MM.1S (cell line): ENCODE results near the gene CYP27A1.

Experiments
- DNase-seq: peaks from one replicate; pipeline ENCODE4 v3.0.0-alpha.2; 2015
- H2AFZ ChIP-seq: fragments of 300-600 bp; sonication (generic); 2 replicates; pipeline ENCODE4 v1.6.0; 2016; ENCODE audit warnings: antibody characterized with exemption, low read length
- H3F3A ChIP-seq: fragments of 300-600 bp; sonication (generic); 2 replicates; pipeline ENCODE4 v1.6.1; 2016; ENCODE audit warnings: mild to moderate bottlenecking, antibody characterized with exemption, low read length, moderate library complexity, mixed read lengths; ENCODE audit not compliant: insufficient read depth
- H3K27ac ChIP-seq: fragments of 300-600 bp; sonication (generic); 2 replicates; pipeline ENCODE4 v1.5.1; 2016; ENCODE audit warnings: mild to moderate bottlenecking, low read length
- H3K27me3 ChIP-seq: fragments of 300-600 bp; sonication (generic); replicated peaks from 2 replicates; pipeline ENCODE4 v1.6.0; 2016; ENCODE audit warnings: low read length; ENCODE audit not compliant: insufficient read depth
- H3K36me3 ChIP-seq: fragments of 300-600 bp; sonication (generic); replicated peaks from 2 replicates; pipeline ENCODE4 v1.6.1; 2016; ENCODE audit warnings: mild to moderate bottlenecking, low read length, mixed read lengths; ENCODE audit not compliant: insufficient read depth
- H3K4me1 ChIP-seq: fragments of 300-600 bp; sonication (generic); 2 replicates; pipeline ENCODE4 v1.6.1; 2016; ENCODE audit warnings: low read length, mixed read lengths
- H3K4me2 ChIP-seq: fragments of 300-600 bp; sonication (generic); 2 replicates; pipeline ENCODE4 v1.6.0; 2016; ENCODE audit warnings: low read depth, low read length
- H3K4me3 ChIP-seq: fragments of 300-600 bp; sonication (generic); 2 replicates; pipeline ENCODE4 v1.5.1; 2016; ENCODE audit warnings: low read length, mixed read lengths
- H3K79me2 ChIP-seq: fragments of 300-600 bp; sonication (generic); 2 replicates; pipeline ENCODE4 v1.6.1; 2016; ENCODE audit warnings: mixed run types, low read length, mixed read lengths
- H3K9ac ChIP-seq: fragments of 300-600 bp; sonication (generic); 2 replicates; pipeline ENCODE4 v1.6.1; 2016; ENCODE audit warnings: low read length, mixed read lengths
- H3K9me2 ChIP-seq: fragments of 300-600 bp; sonication (generic); replicated peaks from 2 replicates; pipeline ENCODE4 v1.6.1; 2016; ENCODE audit warnings: mild to moderate bottlenecking, low read length, mixed read lengths; ENCODE audit not compliant: insufficient read depth
- H3K9me3 ChIP-seq: fragments of 300-600 bp; sonication (generic); replicated peaks from 2 replicates; pipeline ENCODE4 v1.6.1; 2016; ENCODE audit warnings: mild to moderate bottlenecking, low read length, mixed read lengths; ENCODE audit not compliant: insufficient read depth
- H4K20me1 ChIP-seq: fragments of 300-600 bp; sonication (generic); 2 replicates; pipeline ENCODE4 v1.6.1; 2016; ENCODE audit warnings: mild to moderate bottlenecking, low read length, moderate library complexity, mixed read lengths; ENCODE audit not compliant: insufficient read depth
- EZH2 ChIP-seq: fragments of 300-600 bp; sonication (generic); optimal IDR thresholded peaks from 2 replicates; pipeline ENCODE3; 2017; ENCODE audit warnings: low read depth, mild to moderate bottlenecking, antibody characterized with exemption, low read length, mixed read lengths
- EZH2phosphoT487 ChIP-seq: fragments of 300-600 bp; sonication (generic); IDR thresholded peaks from 2 replicates; pipeline ENCODE4 v1.6.1; 2018; ENCODE audit warnings: antibody characterized with exemption, low read length
- TF ChIP-seq, protein P1 (sequence below): fragments of 300-600 bp; sonication (generic); IDR thresholded peaks from 2 replicates; pipeline ENCODE4 v1.5.1; 2016; ENCODE audit warnings: antibody characterized with exemption, low read length, mixed read lengths

CYP27A1 gene

DNA sequence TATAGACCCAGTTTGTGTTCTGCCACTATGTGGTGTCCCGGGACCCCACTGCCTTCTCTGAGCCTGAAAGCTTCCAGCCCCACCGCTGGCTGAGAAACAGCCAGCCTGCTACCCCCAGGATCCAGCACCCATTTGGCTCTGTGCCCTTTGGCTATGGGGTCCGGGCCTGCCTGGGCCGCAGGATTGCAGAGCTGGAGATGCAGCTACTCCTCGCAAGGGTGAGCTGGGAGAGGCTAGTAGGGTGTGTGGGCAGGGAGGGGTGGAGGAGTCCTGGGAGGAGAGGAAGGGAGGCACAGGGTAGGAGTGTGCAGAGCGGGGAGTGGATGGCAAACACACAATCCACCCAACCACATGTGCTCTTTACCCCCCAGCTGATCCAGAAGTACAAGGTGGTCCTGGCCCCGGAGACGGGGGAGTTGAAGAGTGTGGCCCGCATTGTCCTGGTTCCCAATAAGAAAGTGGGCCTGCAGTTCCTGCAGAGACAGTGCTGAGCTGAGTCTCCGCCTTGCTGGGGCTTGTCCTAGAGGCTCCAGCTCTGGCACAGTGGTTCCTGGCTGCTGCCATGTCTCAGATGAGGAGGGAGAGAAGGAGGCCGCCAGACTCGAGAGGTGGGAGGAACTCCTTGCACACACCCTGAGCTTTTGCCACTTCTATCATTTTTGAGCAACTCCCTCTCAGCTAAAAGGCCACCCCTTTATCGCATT is 32.7 kb downstream of the CYP27A1 start:
- TF ChIP-seq, protein P1, sequence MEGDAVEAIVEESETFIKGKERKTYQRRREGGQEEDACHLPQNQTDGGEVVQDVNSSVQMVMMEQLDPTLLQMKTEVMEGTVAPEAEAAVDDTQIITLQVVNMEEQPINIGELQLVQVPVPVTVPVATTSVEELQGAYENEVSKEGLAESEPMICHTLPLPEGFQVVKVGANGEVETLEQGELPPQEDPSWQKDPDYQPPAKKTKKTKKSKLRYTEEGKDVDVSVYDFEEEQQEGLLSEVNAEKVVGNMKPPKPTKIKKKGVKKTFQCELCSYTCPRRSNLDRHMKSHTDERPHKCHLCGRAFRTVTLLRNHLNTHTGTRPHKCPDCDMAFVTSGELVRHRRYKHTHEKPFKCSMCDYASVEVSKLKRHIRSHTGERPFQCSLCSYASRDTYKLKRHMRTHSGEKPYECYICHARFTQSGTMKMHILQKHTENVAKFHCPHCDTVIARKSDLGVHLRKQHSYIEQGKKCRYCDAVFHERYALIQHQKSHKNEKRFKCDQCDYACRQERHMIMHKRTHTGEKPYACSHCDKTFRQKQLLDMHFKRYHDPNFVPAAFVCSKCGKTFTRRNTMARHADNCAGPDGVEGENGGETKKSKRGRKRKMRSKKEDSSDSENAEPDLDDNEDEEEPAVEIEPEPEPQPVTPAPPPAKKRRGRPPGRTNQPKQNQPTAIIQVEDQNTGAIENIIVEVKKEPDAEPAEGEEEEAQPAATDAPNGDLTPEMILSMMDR: no peak
- TF ChIP-seq EZH2 (no peak), EZH2phosphoT487 (no peak)
- no peaks in the 10 kb centered on the region for H3K36me3 ChIP-seq
- H3K9me2 ChIP-seq: no peaks in the 10 kb centered on the region

DNA sequence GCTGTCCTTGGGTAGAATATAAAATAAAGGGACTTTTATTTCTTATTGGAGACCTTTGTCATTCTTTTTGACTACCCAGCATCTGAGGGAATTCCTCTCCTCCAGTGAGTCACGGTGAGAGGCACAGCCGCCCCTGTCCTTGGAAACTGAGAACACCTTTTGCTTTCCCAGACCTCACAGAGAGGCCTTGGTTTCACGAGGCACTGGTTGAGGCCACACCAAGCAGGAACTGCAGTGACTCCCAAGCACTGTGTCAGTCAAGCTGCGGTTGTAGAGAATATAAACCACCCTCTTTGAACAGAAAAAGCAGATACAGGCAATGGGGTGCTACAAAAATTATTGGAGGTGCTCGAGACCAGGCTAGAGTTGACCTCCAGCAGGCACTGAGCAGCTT is 33.3 kb downstream of the CYP27A1 start:
- H3F3A ChIP-seq: no peaks in the 10 kb centered on the region
- no peaks in the 10 kb centered on the region for H3K9me2 ChIP-seq
- H3K27me3 ChIP-seq: no peaks in the 10 kb centered on the region
- H3K4me1 ChIP-seq: no peaks in the 10 kb centered on the region
- TF ChIP-seq, protein P1: no peak
- no peaks in the 10 kb centered on the region for H4K20me1 ChIP-seq
- DNase-seq: no peak
- H3K4me3 ChIP-seq: no peak overlapping the region
- no peak overlapping the region for H3K4me2 ChIP-seq
- no peaks in the 10 kb centered on the region for H3K9me3 ChIP-seq
- no peak overlapping the region for H3K27ac ChIP-seq
- H3K79me2 ChIP-seq: no peaks in the 10 kb centered on the region
- no peak overlapping the region for H2AFZ ChIP-seq
- H3K9ac ChIP-seq: no peak overlapping the region
- no peaks in the 10 kb centered on the region for H3K36me3 ChIP-seq

More for the DNA sequence above, 32.7 kb downstream of the CYP27A1 start:
- no peaks in the 10 kb centered on the region for H3K79me2 ChIP-seq
- no peak overlapping the region for H3K27ac ChIP-seq
- no peaks in the 10 kb centered on the region for H3K4me1 ChIP-seq
- no peak overlapping the region for H3K4me2 ChIP-seq
- no peaks in the 10 kb centered on the region for H4K20me1 ChIP-seq
- no peaks in the 10 kb centered on the region for H3K9me3 ChIP-seq
- H3F3A ChIP-seq: no peaks in the 10 kb centered on the region
- no peak overlapping the region for H2AFZ ChIP-seq
- no peak for DNase-seq
- H3K4me3 ChIP-seq: no peak overlapping the region
- no peak overlapping the region for H3K9ac ChIP-seq
- H3K27me3 ChIP-seq: no peaks in the 10 kb centered on the region

DNA sequence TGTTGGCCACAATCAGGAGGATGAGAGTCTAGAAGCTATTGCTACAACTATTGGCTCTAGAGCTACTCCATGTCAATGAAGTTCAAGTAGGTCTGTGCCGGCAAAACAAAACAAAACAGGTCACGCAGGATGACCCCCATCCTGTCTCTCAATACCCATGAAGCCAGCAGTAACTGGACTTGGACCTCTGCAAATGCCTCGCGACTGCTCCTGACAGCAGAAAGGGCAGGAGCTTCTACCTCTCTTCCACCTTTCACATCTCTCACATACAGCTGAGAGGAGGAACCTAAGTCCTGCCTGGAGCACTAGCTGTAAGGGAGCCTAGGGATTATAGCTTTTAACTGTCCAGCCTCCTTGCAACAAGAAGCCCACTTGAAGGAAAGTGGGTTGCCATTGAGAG is 33.7 kb downstream of the CYP27A1 start:
- no peak overlapping the region for H3K27ac ChIP-seq
- H4K20me1 ChIP-seq: no peaks in the 10 kb centered on the region
- no peaks in the 10 kb centered on the region for H3K9me3 ChIP-seq
- H3K9ac ChIP-seq: no peak overlapping the region
- no peaks in the 10 kb centered on the region for H3F3A ChIP-seq
- H3K79me2 ChIP-seq: no peaks in the 10 kb centered on the region
- no peak overlapping the region for H3K4me3 ChIP-seq
- no peaks in the 10 kb centered on the region for H3K4me1 ChIP-seq
- no peaks in the 10 kb centered on the region for H3K9me2 ChIP-seq
- H3K4me2 ChIP-seq: no peak overlapping the region
- H3K27me3 ChIP-seq: no peaks in the 10 kb centered on the region
- DNase-seq: no peak
- H2AFZ ChIP-seq: no peak overlapping the region
- H3K36me3 ChIP-seq: no peaks in the 10 kb centered on the region
- TF ChIP-seq, protein P1: no peak
- TF ChIP-seq EZH2phosphoT487 (no peak), EZH2 (no peak)
